Activated T-helper 1 cell treated with Interleukin-2 at 50 U/mL for 16 hours (primary cell): ENCODE results near the gene TRAF3.
A peak's percentile ranks its signal among the peaks of the same experiment; 100 is the strongest.
"Not testable (repeated sequence)": the region's sequence is repeated elsewhere in the genome, so short reads cannot be mapped to it uniquely, and the experiment has no call there.

Experiments used
- DNase-seq: peaks from one replicate; pipeline ENCODE4 v3.0.0-alpha.2; 2020; ENCODE audit warnings: low read depth

TRAF3 gene

GRCh38 chr14:102752239-102752847, 24.9 kb upstream of the TRAF3 start:
- DNase-seq, result no peak

GRCh38 chr14:102754370-102755262, 22.6 kb upstream of the TRAF3 start:
- DNase-seq, result no peak

- DNase-seq, result no peak
Observed at GRCh38 chr14:102757646-102758045, 19.6 kb upstream of the TRAF3 start.

GRCh38 chr14:102758087-102758486, 19.2 kb upstream of the TRAF3 start:
- no peak for DNase-seq

- DNase-seq, result no peak
Observed at GRCh38 chr14:102759456-102760187, 17.6 kb upstream of the TRAF3 start.

- DNase-seq, result no peak
Observed at GRCh38 chr14:102760496-102761193, 16.6 kb upstream of the TRAF3 start.

GRCh38 chr14:102761206-102761605, 16.0 kb upstream of the TRAF3 start:
- DNase-seq, result no peak

GRCh38 chr14:102764220-102764671, 13.0 kb upstream of the TRAF3 start:
- no peak for DNase-seq

- DNase-seq, result not testable (repeated sequence)
Observed at GRCh38 chr14:102765770-102766169, 11.5 kb upstream of the TRAF3 start.

GRCh38 chr14:102768223-102769048, 8.8 kb upstream of the TRAF3 start:
- no peak for DNase-seq

- no peak for DNase-seq
Observed at GRCh38 chr14:102769049-102769327, 8.3 kb upstream of the TRAF3 start.

- DNase-seq, result no peak
Observed at GRCh38 chr14:102770147-102771123, 6.8 kb upstream of the TRAF3 start.

GRCh38 chr14:102771144-102771543, 6.1 kb upstream of the TRAF3 start:
- no peak for DNase-seq

GRCh38 chr14:102772781-102773570, 4.3 kb upstream of the TRAF3 start:
- DNase-seq, result no peak

GRCh38 chr14:102774391-102775153, 2.7 kb upstream of the TRAF3 start:
- DNase-seq, result peak; percentile 33

- DNase-seq, result no peak
Observed at GRCh38 chr14:102775855-102776760, 1.1 kb upstream of the TRAF3 start.

GRCh38 chr14:102777711-102778337, 575 bp downstream of the TRAF3 start:
- no peak for DNase-seq
